GM13976 (cell line): ENCODE data around the gene EIF1.

Experiments
- DNase-seq: peaks from one replicate; pipeline ENCODE4 v3.0.0; 2012; ENCODE audit warnings: low spot score
- CTCF ChIP-seq: IDR thresholded peaks from 2 replicates; pipeline ENCODE4 v1.5.1; 2012; ENCODE audit warnings: borderline replicate concordance, mild to moderate bottlenecking; ENCODE audit not compliant: insufficient read depth; ENCODE audit errors: extremely low read depth, missing control alignments, control extremely low read depth
- in situ Hi-C: fragments of 300-500 bp; cut with MboI; formaldehyde crosslinking; loops from one replicate; pipeline ENCODE4 v1.12.0; 2022; ENCODE audit warnings: low sequenced_read_pairs, mixed read lengths, inconsistent platforms; ENCODE audit not compliant: unreplicated experiment

The EIF1 gene

GRCh38 chr17:41686281-41686680 lies 2.4 kb upstream of the EIF1 start:
- TF ChIP-seq CTCF = no peak
- no peak for DNase-seq
- in situ Hi-C loops = no loop called here

- in situ Hi-C loops = no loop called here
- no peak for DNase-seq
- no peak for TF ChIP-seq CTCF
Observed at GRCh38 chr17:41687828-41688640, 651 bp upstream of the EIF1 start.

- in situ Hi-C loops = no loop called here
- TF ChIP-seq CTCF = peak; percentile 32
- no peak for DNase-seq
Observed at GRCh38 chr17:41689497-41690299, 1.0 kb downstream of the EIF1 start.

GRCh38 chr17:41690497-41690896 lies 1.8 kb downstream of the EIF1 start:
- no peak for DNase-seq
- in situ Hi-C loops = no loop called here
- TF ChIP-seq CTCF = no peak

- no peak for DNase-seq
- in situ Hi-C loops = no loop called here
- TF ChIP-seq CTCF = no peak
Observed at GRCh38 chr17:41691031-41691777, 2.5 kb downstream of the EIF1 start.
